Measurements from ENCODE around the gene SLA2.

- TF ChIP-seq POLR2AphosphoS5 (IDR thresholded peaks at IDR 0.05; ENCODE audit: borderline replicate concordance, low read depth, low read length) (no peak), EZH2 (IDR thresholded peaks at IDR 0.05) (no peak)
These were observed 30.9 kb upstream of the SLA2 start for GRCh38 chr20:36676701-36677421.
